Measurements from ENCODE around the gene PLPP4.
A peak's percentile ranks its signal among the peaks of the same experiment; 100 is the strongest.

The PLPP4 gene

GRCh38 chr10:120480065-120480600 is 23.1 kb downstream of the PLPP4 start:
- H3K9me3 Mint-ChIP-seq: peaks cover 21% of the 10 kb centered on the region
- peak; percentile 15 for TF ChIP-seq CTCF (IDR thresholded peaks at IDR 0.05)
- H3K36me3 Mint-ChIP-seq (ENCODE audit: low read depth): no peaks in the 10 kb centered on the region
- H3K27me3 Mint-ChIP-seq (ENCODE audit: low read depth, poor library complexity): peaks cover 11% of the 10 kb centered on the region
- DNase-seq: no peak
- H3K4me3 Mint-ChIP-seq: no peak overlapping the region
- H3K27ac Mint-ChIP-seq: no peak overlapping the region
- no peaks in the 10 kb centered on the region for H3K4me1 Mint-ChIP-seq

- Mint-ChIP-seq H3K36me3 (ENCODE audit: low read depth) (no peaks in the 10 kb centered on the region), H3K4me1 (no peaks in the 10 kb centered on the region), H3K9me3 (peaks cover 21% of the 10 kb centered on the region), H3K4me3 (no peak overlapping the region), H3K27ac (no peak overlapping the region), H3K27me3 (ENCODE audit: low read depth, poor library complexity) (peaks cover 14% of the 10 kb centered on the region)
- no peak for DNase-seq
- no peak for TF ChIP-seq CTCF (IDR thresholded peaks at IDR 0.05)
Measured at GRCh38 chr10:120480848-120481247, 23.8 kb downstream of the PLPP4 start.

GRCh38 chr10:120483006-120483405 is 26.0 kb downstream of the PLPP4 start:
- H3K27me3 Mint-ChIP-seq (ENCODE audit: low read depth, poor library complexity): peaks cover 14% of the 10 kb centered on the region
- no peak overlapping the region for H3K27ac Mint-ChIP-seq
- H3K36me3 Mint-ChIP-seq (ENCODE audit: low read depth): no peaks in the 10 kb centered on the region
- peaks cover 21% of the 10 kb centered on the region for H3K9me3 Mint-ChIP-seq
- no peak for TF ChIP-seq CTCF (IDR thresholded peaks at IDR 0.05)
- H3K4me3 Mint-ChIP-seq: no peak overlapping the region
- no peaks in the 10 kb centered on the region for H3K4me1 Mint-ChIP-seq
- no peak for DNase-seq

GRCh38 chr10:120483651-120484301 is 26.7 kb downstream of the PLPP4 start:
- Mint-ChIP-seq H3K9me3 (peaks cover 21% of the 10 kb centered on the region), H3K36me3 (ENCODE audit: low read depth) (no peaks in the 10 kb centered on the region), H3K27me3 (ENCODE audit: low read depth, poor library complexity) (peaks cover 14% of the 10 kb centered on the region), H3K4me1 (no peaks in the 10 kb centered on the region), H3K27ac (no peak overlapping the region), H3K4me3 (no peak overlapping the region)
- TF ChIP-seq CTCF (IDR thresholded peaks at IDR 0.05): no peak
- DNase-seq: no peak

- Mint-ChIP-seq H3K27ac (no peak overlapping the region), H3K36me3 (ENCODE audit: low read depth) (no peaks in the 10 kb centered on the region), H3K4me3 (no peak overlapping the region), H3K27me3 (ENCODE audit: low read depth, poor library complexity) (peaks cover 20% of the 10 kb centered on the region), H3K9me3 (peaks cover 20% of the 10 kb centered on the region), H3K4me1 (no peaks in the 10 kb centered on the region)
- no peak for DNase-seq
- TF ChIP-seq CTCF (IDR thresholded peaks at IDR 0.05): no peak
Measured at GRCh38 chr10:120485946-120486345, 28.9 kb downstream of the PLPP4 start.

GRCh38 chr10:120486671-120487205 is 29.7 kb downstream of the PLPP4 start:
- no peak for DNase-seq
- no peak overlapping the region for H3K4me3 Mint-ChIP-seq
- peaks cover 20% of the 10 kb centered on the region for H3K27me3 Mint-ChIP-seq (ENCODE audit: low read depth, poor library complexity)
- no peaks in the 10 kb centered on the region for H3K36me3 Mint-ChIP-seq (ENCODE audit: low read depth)
- H3K4me1 Mint-ChIP-seq: no peaks in the 10 kb centered on the region
- H3K27ac Mint-ChIP-seq: no peak overlapping the region
- TF ChIP-seq CTCF (IDR thresholded peaks at IDR 0.05): no peak
- H3K9me3 Mint-ChIP-seq: peaks cover 12% of the 10 kb centered on the region
